Naive B cell (primary cell): ENCODE results near the gene PRM3. TPM values are rescaled to one million over a fixed set of nuclear protein-coding genes. Genes with fewer than 3 reads are reported as not detected.

Experiments used
- ATAC-seq, 2 donors: fragments of 150-1000 bp; cut with Tn5 transposase; 2 replicates each; pipeline ENCODE4 v1.10.0; 2021; ENCODE audit warnings: low read depth in 2 of 2, mild to moderate bottlenecking in 2 of 2, moderate library complexity in 2 of 2
- DNase-seq: peaks from one replicate; pipeline ENCODE4 v3.0.0; 2022
- H3K27ac Mint-ChIP-seq, 6 donors: one replicate each; pipeline ENCODE4 v1.8.0; 2020 to 2022; ENCODE audit warnings: mild to moderate bottlenecking in 6 of 6, mixed read lengths in 6 of 6, moderate library complexity in 5 of 6, inconsistent platforms in 2 of 6
- H3K27me3 Mint-ChIP-seq, 3 donors: one replicate each; pipeline ENCODE4 v1.8.0; 2021 to 2022; ENCODE audit warnings: mixed read lengths in 3 of 3, mild to moderate bottlenecking in 1 of 3
- H3K36me3 Mint-ChIP-seq, 2 donors: one replicate each; pipeline ENCODE4 v1.8.0; 2020 to 2022; ENCODE audit warnings: mixed read lengths in 2 of 2, inconsistent platforms in 1 of 2, mild to moderate bottlenecking in 1 of 2
- H3K4me1 Mint-ChIP-seq, 3 donors: one replicate each; pipeline ENCODE4 v1.8.0; 2020 to 2022; ENCODE audit warnings: mixed read lengths in 3 of 3, inconsistent platforms in 1 of 3, mild to moderate bottlenecking in 1 of 3, moderate library complexity in 1 of 3
- H3K4me3 Mint-ChIP-seq, 8 donors: one replicate each; pipeline ENCODE4 v1.8.0; 2020 to 2022; ENCODE audit warnings: mild to moderate bottlenecking in 8 of 8, mixed read lengths in 8 of 8, moderate library complexity in 8 of 8, inconsistent platforms in 2 of 8
- H3K9me3 Mint-ChIP-seq, 7 donors: one replicate each; pipeline ENCODE4 v1.8.0; 2020 to 2022; ENCODE audit warnings: mixed read lengths in 7 of 7, mild to moderate bottlenecking in 5 of 7, inconsistent platforms in 2 of 7, moderate library complexity in 1 of 7
- polyA plus RNA-seq, 6 donors: library from polyadenylated mRNA; unstranded; fragments of 300-500 nt; fragmentation: Illumina TruSeq; gene quantifications; one replicate each; pipeline ENCODE4 v1.2.3, GENCODE V29; 2021; ENCODE audit warnings: low read depth in 6 of 6

PRM3 gene
- polyA plus RNA-seq, 6 donors from 2014 or later = not detected

DNA sequence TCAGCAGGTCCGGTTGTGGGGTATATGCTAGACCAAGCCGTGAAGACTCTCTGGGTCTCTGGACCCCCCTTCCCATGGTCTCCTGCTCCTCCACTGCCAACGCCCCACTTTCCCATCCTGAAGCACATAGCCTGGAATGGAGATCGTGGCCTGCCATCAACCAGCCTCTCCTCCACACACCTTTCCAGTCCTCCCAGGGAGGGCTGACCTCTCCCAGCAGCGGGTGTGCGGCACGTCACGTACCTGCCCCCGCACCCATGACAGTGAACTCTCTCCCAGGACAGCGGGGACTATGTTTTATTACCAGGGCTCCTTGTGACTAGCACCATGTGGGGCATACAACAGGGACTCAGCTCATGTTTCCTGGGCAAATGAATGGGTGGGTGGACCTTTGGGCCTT is 1.8 kb downstream of the PRM3 start:
- Mint-ChIP-seq H3K4me1 (peaks cover 0 to 5% (median 2%) of the 10 kb centered on the region in 3 donors), H3K27ac (no peak overlapping the region), H3K9me3 (peaks cover 0 to 4% (median 0%) of the 10 kb centered on the region in 7 donors), H3K27me3 (peaks cover 0 to 2% (median 0%) of the 10 kb centered on the region in 3 donors), H3K36me3 (no peaks in the 10 kb centered on the region), H3K4me3 (no peak overlapping the region)
- DNase-seq (no peak), ATAC-seq (no peak)

DNA sequence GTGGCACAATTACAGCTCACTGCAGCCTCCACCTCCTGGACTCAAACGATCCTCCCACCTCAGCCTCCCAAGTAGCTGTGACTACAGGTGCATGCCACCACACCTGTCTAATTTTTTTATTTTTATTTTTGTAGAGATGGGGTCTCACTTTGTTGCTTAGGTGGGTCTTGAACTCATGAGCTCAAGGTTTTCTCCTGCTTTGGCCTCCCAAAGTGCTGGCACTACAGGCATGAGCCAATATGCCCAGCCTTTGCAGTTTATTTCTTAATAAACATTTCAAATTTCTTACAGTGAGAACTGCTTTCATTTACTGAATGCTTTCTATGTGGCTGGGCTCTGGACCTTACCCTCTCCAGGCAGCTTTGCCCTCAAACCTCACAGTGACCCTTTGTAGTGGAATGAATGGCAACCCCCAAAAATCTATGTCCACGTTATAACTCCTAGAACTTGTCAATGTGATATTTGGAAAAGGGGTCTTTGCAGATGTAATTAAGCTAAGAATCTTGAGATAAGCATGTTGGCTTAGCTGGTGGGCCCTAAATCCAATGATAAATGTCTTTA is 2.7 kb downstream of the PRM3 start:
- H3K27me3 Mint-ChIP-seq = no peaks in the 10 kb centered on the region
- H3K36me3 Mint-ChIP-seq = no peaks in the 10 kb centered on the region
- H3K27ac Mint-ChIP-seq = peak overlapping the region in 1 of 6 donors; percentile 3
- ATAC-seq (no peak), DNase-seq (no peak)
- H3K4me3 Mint-ChIP-seq = no peak overlapping the region
- H3K4me1 Mint-ChIP-seq = peaks cover 0 to 5% (median 2%) of the 10 kb centered on the region in 3 donors
- H3K9me3 Mint-ChIP-seq = peaks cover 0 to 4% (median 0%) of the 10 kb centered on the region in 7 donors

DNA sequence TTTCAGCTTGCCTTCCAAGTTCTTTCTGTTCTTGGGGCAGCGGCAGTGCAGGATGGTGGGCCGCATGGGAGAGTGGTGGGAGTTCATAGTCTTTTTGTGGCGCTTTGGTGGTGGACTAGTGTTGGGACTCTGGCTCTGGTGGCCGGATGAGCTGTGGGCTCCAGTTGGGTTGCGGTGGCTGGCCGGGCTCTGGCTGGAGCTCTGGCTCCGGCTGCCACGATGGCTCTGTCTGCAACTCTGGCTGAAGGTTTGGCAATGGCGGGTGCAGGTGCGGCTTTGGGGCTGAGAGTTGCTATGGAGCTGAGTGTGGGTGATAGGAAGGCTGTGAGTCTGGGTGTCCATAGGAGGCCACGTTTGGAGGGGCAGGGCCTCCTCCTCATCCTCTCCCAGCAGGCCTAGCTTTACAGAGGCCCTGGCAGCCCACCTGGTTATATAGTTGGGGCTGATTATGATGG is 4.5 kb downstream of the PRM3 start, which contains the start of gene TNP2:
TSS of gene TNP2 (minus strand) at position 405 of the 455 bp plus-strand sequence. CDS start at position 342, 63 bp downstream.
- peaks cover 0 to 4% (median 0%) of the 10 kb centered on the region in 7 donors for H3K9me3 Mint-ChIP-seq
- H3K27me3 Mint-ChIP-seq = no peaks in the 10 kb centered on the region
- peak within 1 kb of the TSS in 2 of 6 donors; percentile 16 to 17 for H3K27ac Mint-ChIP-seq
- ATAC-seq = no peak
- H3K4me1 Mint-ChIP-seq = peaks cover 4 to 14% (median 12%) of the 10 kb centered on the region in 3 donors
- no peaks in the 10 kb centered on the region for H3K36me3 Mint-ChIP-seq
- DNase-seq = no peak
- no peak within 1 kb of the TSS for H3K4me3 Mint-ChIP-seq

DNA sequence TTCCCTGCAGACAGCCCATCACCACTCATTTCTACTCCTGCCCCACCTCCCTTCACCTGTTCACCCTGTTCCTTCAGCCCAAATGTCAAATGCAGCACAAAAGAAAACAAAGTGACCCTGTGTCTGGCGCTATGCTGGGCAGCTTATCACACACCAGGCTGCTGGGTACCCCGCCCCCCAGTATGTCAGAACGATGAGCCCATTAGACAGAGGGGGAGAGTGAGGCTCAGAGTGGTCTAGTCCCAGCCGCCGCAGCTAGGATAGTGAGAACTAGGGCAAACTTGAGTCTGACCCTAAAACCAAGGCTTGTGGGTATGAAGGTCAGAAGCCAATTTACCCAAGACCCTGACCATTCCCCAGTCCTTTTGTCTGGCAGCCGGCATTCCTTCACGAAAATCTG is 8.3 kb downstream of the PRM3 start:
- DNase-seq = no peak
- no peak overlapping the region for H3K27ac Mint-ChIP-seq
- H3K4me3 Mint-ChIP-seq = no peak overlapping the region
- peaks cover 11 to 22% (median 21%) of the 10 kb centered on the region in 3 donors for H3K4me1 Mint-ChIP-seq
- ATAC-seq = no peak
- H3K9me3 Mint-ChIP-seq = peaks cover 0 to 4% (median 0%) of the 10 kb centered on the region in 7 donors
- H3K36me3 Mint-ChIP-seq = no peaks in the 10 kb centered on the region
- no peaks in the 10 kb centered on the region for H3K27me3 Mint-ChIP-seq

- peak in 1 of 2 donors; percentile 51 for ATAC-seq
- H3K4me1 Mint-ChIP-seq = peaks cover 14 to 30% (median 19%) of the 10 kb centered on the region in 3 donors
- peak overlapping the region in 1 of 8 donors; percentile 41 for H3K4me3 Mint-ChIP-seq
- H3K27me3 Mint-ChIP-seq = no peaks in the 10 kb centered on the region
- H3K27ac Mint-ChIP-seq = peak overlapping the region in 3 of 6 donors; percentile 2 to 49 (median 34)
- no peaks in the 10 kb centered on the region for H3K36me3 Mint-ChIP-seq
- peaks cover 0 to 4% (median 0%) of the 10 kb centered on the region in 7 donors for H3K9me3 Mint-ChIP-seq
- DNase-seq = no peak
Observed at GRCh38 chr16:11264155-11264832, 9.1 kb downstream of the PRM3 start.

- Mint-ChIP-seq H3K9me3 (peaks cover 0 to 4% (median 0%) of the 10 kb centered on the region in 7 donors), H3K27ac (peak overlapping the region in 2 of 6 donors; percentile 4 to 49), H3K4me1 (peaks cover 19 to 35% (median 20%) of the 10 kb centered on the region in 3 donors), H3K36me3 (no peaks in the 10 kb centered on the region), H3K4me3 (peak overlapping the region in 1 of 8 donors; percentile 10), H3K27me3 (no peaks in the 10 kb centered on the region)
- ATAC-seq (peak; percentile 34 to 57), DNase-seq (no peak)
Observed at GRCh38 chr16:11263737-11264136, 9.7 kb downstream of the PRM3 start.

DNA sequence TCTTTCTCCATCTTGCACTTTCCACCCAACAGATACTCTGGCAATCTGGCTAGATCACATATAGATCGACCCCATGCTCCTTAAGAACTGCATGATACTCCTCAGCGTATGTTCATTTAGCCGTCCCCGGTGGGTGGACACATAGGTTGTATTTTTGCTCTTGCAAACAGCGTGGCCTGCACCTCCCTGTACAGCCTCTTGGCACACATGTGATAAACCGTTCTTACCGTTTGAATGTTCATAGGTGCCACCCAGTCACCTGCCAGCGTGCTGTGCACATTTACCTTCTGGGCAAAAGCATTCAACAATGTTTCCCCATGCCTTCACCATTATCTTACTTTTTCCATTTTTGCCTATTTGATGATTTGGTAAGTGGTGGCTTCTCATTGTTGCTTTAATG is 10.5 kb downstream of the PRM3 start:
- H3K27ac Mint-ChIP-seq = no peak overlapping the region
- H3K4me1 Mint-ChIP-seq = peaks cover 23 to 43% (median 27%) of the 10 kb centered on the region in 3 donors
- H3K4me3 Mint-ChIP-seq = no peak overlapping the region
- H3K36me3 Mint-ChIP-seq = no peaks in the 10 kb centered on the region
- no peaks in the 10 kb centered on the region for H3K27me3 Mint-ChIP-seq
- ATAC-seq (no peak), DNase-seq (no peak)
- H3K9me3 Mint-ChIP-seq = peaks cover 0 to 1% (median 0%) of the 10 kb centered on the region in 7 donors

DNA sequence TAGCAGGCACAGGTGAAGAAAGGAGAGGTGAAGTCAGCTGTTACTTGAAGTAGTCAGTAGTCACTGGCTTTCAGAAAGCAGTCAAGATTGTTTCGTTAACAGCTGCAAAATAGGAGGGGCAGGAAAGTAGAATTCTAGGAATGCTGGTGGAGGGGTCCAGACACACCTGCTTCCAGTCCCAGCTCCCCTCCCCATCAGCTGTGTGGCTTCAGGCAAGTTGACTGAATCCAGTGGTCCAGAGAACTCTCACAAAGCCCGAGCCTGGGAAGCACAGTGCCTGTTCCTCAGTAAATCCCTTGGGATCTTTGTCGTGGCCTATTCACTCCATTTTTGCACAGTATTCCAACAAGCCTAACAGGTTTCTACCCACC is 12.8 kb downstream of the PRM3 start:
- Mint-ChIP-seq H3K4me1 (peaks cover 35 to 58% (median 37%) of the 10 kb centered on the region in 3 donors), H3K27ac (no peak overlapping the region), H3K36me3 (no peaks in the 10 kb centered on the region), H3K9me3 (peaks cover 0 to 1% (median 0%) of the 10 kb centered on the region in 7 donors), H3K27me3 (no peaks in the 10 kb centered on the region), H3K4me3 (peak overlapping the region in 1 of 8 donors; percentile 0)
- DNase-seq (no peak), ATAC-seq (no peak)

GRCh38 chr16:11259655-11260595 is 13.5 kb downstream of the PRM3 start:
- peaks cover 0 to 1% (median 0%) of the 10 kb centered on the region in 7 donors for H3K9me3 Mint-ChIP-seq
- DNase-seq = no peak
- H3K27me3 Mint-ChIP-seq = no peaks in the 10 kb centered on the region
- H3K36me3 Mint-ChIP-seq = no peaks in the 10 kb centered on the region
- ATAC-seq = no peak
- H3K27ac Mint-ChIP-seq = peak overlapping the region in 3 of 6 donors; percentile 5 to 78 (median 76)
- H3K4me3 Mint-ChIP-seq = peak overlapping the region in 4 of 8 donors; percentile 0 to 80 (median 66)
- peaks cover 35 to 55% (median 37%) of the 10 kb centered on the region in 3 donors for H3K4me1 Mint-ChIP-seq

GRCh38 chr16:11258553-11259492 is 14.6 kb downstream of the PRM3 start:
- no peaks in the 10 kb centered on the region for H3K27me3 Mint-ChIP-seq
- peaks cover 1 to 3% of the 10 kb centered on the region in 2 donors for H3K36me3 Mint-ChIP-seq
- peaks cover 0 to 1% (median 0%) of the 10 kb centered on the region in 7 donors for H3K9me3 Mint-ChIP-seq
- peaks cover 32 to 48% (median 33%) of the 10 kb centered on the region in 3 donors for H3K4me1 Mint-ChIP-seq
- peak overlapping the region in 3 of 6 donors; percentile 5 to 54 (median 36) for H3K27ac Mint-ChIP-seq
- ATAC-seq = peak; percentile 5 to 15
- DNase-seq = peak; percentile 49
- H3K4me3 Mint-ChIP-seq = peak overlapping the region; percentile 40 to 99 (median 73)

- peaks cover 0 to 1% (median 0%) of the 10 kb centered on the region in 7 donors for H3K9me3 Mint-ChIP-seq
- peaks cover 34 to 55% (median 41%) of the 10 kb centered on the region in 3 donors for H3K4me1 Mint-ChIP-seq
- peaks cover 6 to 13% of the 10 kb centered on the region in 2 donors for H3K36me3 Mint-ChIP-seq
- H3K27me3 Mint-ChIP-seq = no peaks in the 10 kb centered on the region
- peak overlapping the region; percentile 81 to 98 (median 96) for H3K27ac Mint-ChIP-seq
- peak overlapping the region; percentile 94 to 99 (median 98) for H3K4me3 Mint-ChIP-seq
- ATAC-seq = no peak
- DNase-seq = no peak
Observed at GRCh38 chr16:11257131-11257938, 16.1 kb downstream of the PRM3 start.
